SK-N-SH treated with all-trans-retinoic acid at 6 μM for 48 hours (cell line): ENCODE measurements around the gene CYP11A1.

Experiments used
- ATAC-seq: fragments of 200-7000 bp; cut with Tn5 transposase; 3 replicates; pipeline ENCODE4 v1.9.1; 2020; ENCODE audit warnings: mild to moderate bottlenecking, moderate library complexity
- BACH2 ChIP-seq: fragments of 250-450 bp; sonication (Bioruptor Pico); IDR thresholded peaks from 2 replicates; pipeline ENCODE4 v1.9.0; 2021; ENCODE audit warnings: mild to moderate bottlenecking, borderline replicate concordance
- CREB5 ChIP-seq: fragments of 250-450 bp; sonication (Bioruptor Pico); IDR thresholded peaks from 2 replicates; pipeline ENCODE4 v1.5.1; 2020; ENCODE audit warnings: low read depth, mild to moderate bottlenecking, moderate library complexity
- CSDC2 ChIP-seq: fragments of 250-450 bp; sonication (Bioruptor Pico); IDR thresholded peaks from 2 replicates; pipeline ENCODE4 v1.5.0; 2020; ENCODE audit warnings: mild to moderate bottlenecking, moderate library complexity
- GLIS3 ChIP-seq: fragments of 250-450 bp; sonication (Bioruptor Pico); IDR thresholded peaks from 2 replicates; pipeline ENCODE4 v1.5.0; 2020; ENCODE audit warnings: mild to moderate bottlenecking, moderate library complexity
- ISL1 ChIP-seq: fragments of 250-450 bp; sonication (Bioruptor Pico); IDR thresholded peaks from 2 replicates; pipeline ENCODE4 v2.1.2; 2022; ENCODE audit warnings: mild to moderate bottlenecking, moderate library complexity
- OSR1 ChIP-seq: fragments of 250-450 bp; sonication (Bioruptor Pico); IDR thresholded peaks from 2 replicates; pipeline ENCODE4 v1.8.0; 2022; ENCODE audit warnings: moderate library complexity, mild to moderate bottlenecking, inconsistent platforms
- PATZ1 ChIP-seq: fragments of 250-450 bp; sonication (Bioruptor Pico); IDR thresholded peaks from 2 replicates; pipeline ENCODE4 v1.8.0; 2020; ENCODE audit warnings: mild to moderate bottlenecking, moderate library complexity, borderline replicate concordance
- POU6F1 ChIP-seq: fragments of 250-450 bp; sonication (Bioruptor Pico); IDR thresholded peaks from 2 replicates; pipeline ENCODE4 v1.8.0; 2021; ENCODE audit warnings: low read depth, mild to moderate bottlenecking, moderate library complexity, borderline replicate concordance
- PPARA ChIP-seq: fragments of 250-450 bp; sonication (Bioruptor Pico); IDR thresholded peaks from 2 replicates; pipeline ENCODE4 v1.5.0; 2020; ENCODE audit warnings: mild to moderate bottlenecking, borderline replicate concordance
- SNAI2 ChIP-seq: fragments of 250-450 bp; sonication (Bioruptor Pico); IDR thresholded peaks from 2 replicates; pipeline ENCODE4 v1.5.0; 2020; ENCODE audit warnings: mild to moderate bottlenecking, moderate library complexity
- TCF4 ChIP-seq: fragments of 250-450 bp; sonication (Bioruptor Pico); IDR thresholded peaks from 2 replicates; pipeline ENCODE4 v1.8.0; 2021; ENCODE audit warnings: mild to moderate bottlenecking, moderate library complexity, borderline replicate concordance
- TOX ChIP-seq: fragments of 250-450 bp; sonication (Bioruptor Pico); IDR thresholded peaks from 2 replicates; pipeline ENCODE4 v1.8.0; 2021; ENCODE audit warnings: mild to moderate bottlenecking, moderate library complexity, borderline replicate concordance
- ZC3H10 ChIP-seq: fragments of 250-450 bp; sonication (Bioruptor Pico); IDR thresholded peaks from 2 replicates; pipeline ENCODE4 v1.5.1; 2021; ENCODE audit warnings: mild to moderate bottlenecking, moderate library complexity
- ZFP3 ChIP-seq: fragments of 250-450 bp; sonication (Bioruptor Pico); IDR thresholded peaks from 2 replicates; pipeline ENCODE4 v1.5.0; 2020; ENCODE audit warnings: mild to moderate bottlenecking, moderate library complexity
- ZNF565 ChIP-seq: fragments of 450-650 bp; formaldehyde crosslinking; conservative IDR thresholded peaks from 2 replicates; pipeline ENCODE4 v1.5.0; 2020; ENCODE audit warnings: low read depth, mild to moderate bottlenecking, moderate library complexity
- ZNF70 ChIP-seq: fragments of 450-650 bp; formaldehyde crosslinking; IDR thresholded peaks from 2 replicates; pipeline ENCODE4 v1.5.0; 2020; ENCODE audit warnings: mild to moderate bottlenecking, moderate library complexity
- ZNF8 ChIP-seq: fragments of 450-650 bp; formaldehyde crosslinking; IDR thresholded peaks from 2 replicates; pipeline ENCODE4 v1.5.0; 2020; ENCODE audit warnings: mild to moderate bottlenecking, moderate library complexity
- TF ChIP-seq, protein P1 (sequence below): fragments of 250-450 bp; sonication (Bioruptor Pico); IDR thresholded peaks from 2 replicates; pipeline ENCODE4 v1.5.0; 2020; ENCODE audit warnings: mild to moderate bottlenecking, moderate library complexity

The CYP11A1 gene

GRCh38 chr15:74294010-74294409 is 73.4 kb downstream of the CYP11A1 start:
- no peak for ATAC-seq
- no peak for TF ChIP-seq POU6F1 (CRISPR knock-in tag)
- TF ChIP-seq PATZ1 = no peak
- TF ChIP-seq ZNF565 (CRISPR knock-in tag) = no peak
- TF ChIP-seq, all 23 proteins: peak for 0

GRCh38 chr15:74293021-74293810 is 74.2 kb downstream of the CYP11A1 start:
- no peak; the same call in 2 of the 3 replicates for ATAC-seq
- TF ChIP-seq TCF4 (CRISPR knock-in tag) (peak; percentile 90), ZNF70 (peak; percentile 33; the same call in 1 of the 2 replicates), TOX (CRISPR knock-in tag) (no peak)

DNA sequence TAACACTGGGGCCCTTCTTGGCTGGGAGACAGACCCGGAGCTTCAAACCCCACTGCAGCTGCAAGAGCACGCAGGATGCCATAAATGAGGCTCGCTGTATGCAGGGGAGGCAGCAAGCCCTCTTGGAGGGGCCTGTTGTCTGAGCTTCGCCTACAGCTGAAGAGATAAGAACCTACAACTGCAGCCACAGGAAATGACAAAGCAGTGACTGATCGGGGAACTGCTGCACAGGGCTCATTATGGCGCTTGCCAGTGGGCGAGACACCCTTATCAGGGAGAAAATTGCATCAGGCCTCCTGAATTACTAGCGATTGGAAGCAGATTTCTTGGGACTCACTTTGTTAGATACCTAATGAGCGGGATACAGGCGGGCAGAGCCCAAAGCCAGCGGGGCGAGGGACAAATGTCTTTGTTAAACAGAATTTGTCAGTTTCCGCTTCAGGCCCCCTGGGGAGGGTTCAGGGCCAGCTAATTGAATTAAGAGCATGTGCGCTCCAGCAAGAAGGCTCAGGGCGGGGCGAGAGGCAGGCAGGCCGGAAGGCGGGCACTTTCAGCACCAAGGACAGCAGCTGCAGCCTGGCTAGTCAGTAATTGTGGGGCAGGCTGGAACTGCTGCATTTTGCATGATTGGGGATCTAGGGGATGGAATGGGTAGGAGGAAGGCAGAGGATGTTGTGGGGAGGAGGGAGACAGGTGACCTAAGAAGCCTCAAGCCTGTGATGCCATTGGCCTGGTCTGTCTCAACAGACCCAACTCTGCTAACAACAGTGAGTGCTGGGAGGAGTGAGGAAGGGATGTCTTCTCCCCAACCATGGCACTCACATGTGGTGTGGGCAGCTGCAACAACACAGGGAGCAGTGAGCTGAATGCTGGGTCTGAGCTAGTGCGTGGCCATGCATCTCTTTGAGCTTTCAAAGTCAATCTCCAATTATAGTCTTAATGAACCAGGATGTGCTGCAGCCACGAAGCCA is 76.1 kb downstream of the CYP11A1 start:
- TF ChIP-seq TOX (CRISPR knock-in tag) = no peak
- TF ChIP-seq OSR1 (CRISPR knock-in tag) = no peak
- peak; percentile 97 for TF ChIP-seq TCF4 (CRISPR knock-in tag)
- peak; percentile 60; the same call in 1 of the 2 replicates for TF ChIP-seq ISL1 (CRISPR knock-in tag)
- TF ChIP-seq ZNF8 (CRISPR knock-in tag) = no peak; the same call in 1 of the 2 replicates
- peak; percentile 15; the same call in 1 of the 2 replicates for TF ChIP-seq ZNF565 (CRISPR knock-in tag)
- no peak; the same call in 1 of the 2 replicates for TF ChIP-seq CREB5 (CRISPR knock-in tag)
- TF ChIP-seq, protein P1, sequence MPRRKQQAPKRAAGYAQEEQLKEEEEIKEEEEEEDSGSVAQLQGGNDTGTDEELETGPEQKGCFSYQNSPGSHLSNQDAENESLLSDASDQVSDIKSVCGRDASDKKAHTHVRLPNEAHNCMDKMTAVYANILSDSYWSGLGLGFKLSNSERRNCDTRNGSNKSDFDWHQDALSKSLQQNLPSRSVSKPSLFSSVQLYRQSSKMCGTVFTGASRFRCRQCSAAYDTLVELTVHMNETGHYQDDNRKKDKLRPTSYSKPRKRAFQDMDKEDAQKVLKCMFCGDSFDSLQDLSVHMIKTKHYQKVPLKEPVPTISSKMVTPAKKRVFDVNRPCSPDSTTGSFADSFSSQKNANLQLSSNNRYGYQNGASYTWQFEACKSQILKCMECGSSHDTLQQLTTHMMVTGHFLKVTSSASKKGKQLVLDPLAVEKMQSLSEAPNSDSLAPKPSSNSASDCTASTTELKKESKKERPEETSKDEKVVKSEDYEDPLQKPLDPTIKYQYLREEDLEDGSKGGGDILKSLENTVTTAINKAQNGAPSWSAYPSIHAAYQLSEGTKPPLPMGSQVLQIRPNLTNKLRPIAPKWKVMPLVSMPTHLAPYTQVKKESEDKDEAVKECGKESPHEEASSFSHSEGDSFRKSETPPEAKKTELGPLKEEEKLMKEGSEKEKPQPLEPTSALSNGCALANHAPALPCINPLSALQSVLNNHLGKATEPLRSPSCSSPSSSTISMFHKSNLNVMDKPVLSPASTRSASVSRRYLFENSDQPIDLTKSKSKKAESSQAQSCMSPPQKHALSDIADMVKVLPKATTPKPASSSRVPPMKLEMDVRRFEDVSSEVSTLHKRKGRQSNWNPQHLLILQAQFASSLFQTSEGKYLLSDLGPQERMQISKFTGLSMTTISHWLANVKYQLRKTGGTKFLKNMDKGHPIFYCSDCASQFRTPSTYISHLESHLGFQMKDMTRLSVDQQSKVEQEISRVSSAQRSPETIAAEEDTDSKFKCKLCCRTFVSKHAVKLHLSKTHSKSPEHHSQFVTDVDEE (CRISPR knock-in tag) = peak; percentile 86
- peak; percentile 81 for TF ChIP-seq PATZ1
- TF ChIP-seq CSDC2 = peak; percentile 84; the same call in 1 of the 2 replicates
- TF ChIP-seq GLIS3 (CRISPR knock-in tag) = no peak
- peak; percentile 77; the same call in 1 of the 2 replicates for TF ChIP-seq SNAI2 (CRISPR knock-in tag)
- no peak for TF ChIP-seq BACH2 (CRISPR knock-in tag)
- no peak for TF ChIP-seq ZC3H10 (CRISPR knock-in tag)
- TF ChIP-seq PPARA = no peak; the same call in 1 of the 2 replicates
- TF ChIP-seq ZFP3 = peak; percentile 83

More for the DNA sequence above, 76.1 kb downstream of the CYP11A1 start:
- ATAC-seq = peak; percentile 92
